ENCODE measurements around the gene C5AR2. TPM values are rescaled to one million over a fixed set of nuclear protein-coding genes. Genes with fewer than 3 reads are reported as not detected.
A peak's percentile ranks its signal among the peaks of the same experiment; 100 is the strongest.

C5AR2 gene
- total RNA-seq, 2 donors from 2014 or later, result not detected

- TF ChIP-seq CTCF (conservative IDR thresholded peaks at IDR 0.05), result peak; percentile 98
- peaks cover 3% of the 10 kb centered on the region for H3K9me3 Mint-ChIP-seq
- Histone ChIP-seq H3K9ac (ENCODE audit: extremely low read depth, low read length, poor library complexity, severe bottlenecking) (peak within 1 kb of the TSS; percentile 78), H3K9me3 (ENCODE audit: control insufficient read depth, low read length) (no peaks in the 10 kb centered on the region), H3K36me3 (ENCODE audit: control insufficient read depth, insufficient read depth, low read length) (peaks cover 30% of the 10 kb centered on the region), H3K27me3 (ENCODE audit: control insufficient read depth, insufficient read depth, low read length, poor library complexity, severe bottlenecking) (no peaks in the 10 kb centered on the region), H3K4me1 (ENCODE audit: control insufficient read depth, insufficient read depth, low read length) (no peaks in the 10 kb centered on the region), H3K27ac (ENCODE audit: low read depth, low read length) (no peak within 1 kb of the TSS), H3K4me3 (ENCODE audit: low read length) (peak within 1 kb of the TSS; percentile 100)
- peaks cover 34% of the 10 kb centered on the region for H3K36me3 Mint-ChIP-seq (ENCODE audit: low read depth)
- DNase-seq, result peak; percentile 99
- H3K27me3 Mint-ChIP-seq (ENCODE audit: insufficient read depth), result peaks cover 3% of the 10 kb centered on the region
- H3K4me1 Mint-ChIP-seq, result peaks cover 15% of the 10 kb centered on the region
- WGBS, 2 experiments (ENCODE audit: insufficient coverage in 1 of 2, insufficient read length in 1 of 2), result 5 to 6% methylated on average over 53 to 63 of the region's 63 CpGs
- H3K27ac Mint-ChIP-seq, result peak within 1 kb of the TSS; percentile 95
- H3K4me3 Mint-ChIP-seq, result peak within 1 kb of the TSS; percentile 95
Observed at GRCh38 chr19:47348819-47349795, 17.1 kb downstream of the C5AR2 start, which contains the start of gene DHX34. Gene DHX34, plus strand, starts transcription at chr19:47349315. Its CDS starts 3,716 bp downstream, at chr19:47353031.

GRCh38 chr19:47350630-47351029 lies 18.7 kb downstream of the C5AR2 start:
- H3K9me3 ChIP-seq (ENCODE audit: control insufficient read depth, low read length), result no peaks in the 10 kb centered on the region
- 97 to 98% methylated on average over 6 of the region's 6 CpGs for WGBS, 2 experiments (ENCODE audit: insufficient coverage in 1 of 2, insufficient read length in 1 of 2)
- H3K4me1 ChIP-seq (ENCODE audit: control insufficient read depth, insufficient read depth, low read length), result no peaks in the 10 kb centered on the region
- peak overlapping the region; percentile 100 for H3K4me3 ChIP-seq (ENCODE audit: low read length)
- DNase-seq, result no peak
- TF ChIP-seq CTCF (conservative IDR thresholded peaks at IDR 0.05), result no peak
- peaks cover 15% of the 10 kb centered on the region for H3K4me1 Mint-ChIP-seq
- peaks cover 3% of the 10 kb centered on the region for H3K27me3 Mint-ChIP-seq (ENCODE audit: insufficient read depth)
- H3K4me3 Mint-ChIP-seq, result peak overlapping the region; percentile 95
- H3K27me3 ChIP-seq (ENCODE audit: control insufficient read depth, insufficient read depth, low read length, poor library complexity, severe bottlenecking), result no peaks in the 10 kb centered on the region
- no peak overlapping the region for H3K27ac ChIP-seq (ENCODE audit: low read depth, low read length)
- H3K36me3 ChIP-seq (ENCODE audit: control insufficient read depth, insufficient read depth, low read length), result peaks cover 43% of the 10 kb centered on the region
- H3K36me3 Mint-ChIP-seq (ENCODE audit: low read depth), result peaks cover 49% of the 10 kb centered on the region
- H3K9me3 Mint-ChIP-seq, result peaks cover 3% of the 10 kb centered on the region
- no peak overlapping the region for H3K27ac Mint-ChIP-seq
- no peak overlapping the region for H3K9ac ChIP-seq (ENCODE audit: extremely low read depth, low read length, poor library complexity, severe bottlenecking)

- H3K9ac ChIP-seq (ENCODE audit: extremely low read depth, low read length, poor library complexity, severe bottlenecking), result no peak overlapping the region
- WGBS, 2 experiments (ENCODE audit: insufficient coverage in 1 of 2, insufficient read length in 1 of 2), result 58 to 87% methylated on average over 2 to 3 of the region's 3 CpGs
- H3K27ac Mint-ChIP-seq, result no peak overlapping the region
Observed at GRCh38 chr19:47351548-47351947, 19.6 kb downstream of the C5AR2 start.

More at GRCh38 chr19:47351548-47351947, 19.6 kb downstream of the C5AR2 start:
- TF ChIP-seq CTCF (conservative IDR thresholded peaks at IDR 0.05), result no peak
- DNase-seq, result peak; percentile 75
- no peaks in the 10 kb centered on the region for H3K27me3 ChIP-seq (ENCODE audit: control insufficient read depth, insufficient read depth, low read length, poor library complexity, severe bottlenecking)
- Mint-ChIP-seq H3K4me1 (peaks cover 15% of the 10 kb centered on the region), H3K4me3 (peak overlapping the region; percentile 23), H3K27me3 (ENCODE audit: insufficient read depth) (peaks cover 3% of the 10 kb centered on the region), H3K9me3 (peaks cover 3% of the 10 kb centered on the region), H3K36me3 (ENCODE audit: low read depth) (peaks cover 59% of the 10 kb centered on the region)
- H3K4me3 ChIP-seq (ENCODE audit: low read length), result no peak overlapping the region
- peaks cover 53% of the 10 kb centered on the region for H3K36me3 ChIP-seq (ENCODE audit: control insufficient read depth, insufficient read depth, low read length)
- no peaks in the 10 kb centered on the region for H3K9me3 ChIP-seq (ENCODE audit: control insufficient read depth, low read length)
- H3K4me1 ChIP-seq (ENCODE audit: control insufficient read depth, insufficient read depth, low read length), result no peaks in the 10 kb centered on the region
- H3K27ac ChIP-seq (ENCODE audit: low read depth, low read length), result no peak overlapping the region

Measured in endodermal cell (in vitro differentiated cells).